ENCODE measurements around the gene RNU5B-1.
"Not testable (repeated sequence)": the region's sequence is repeated elsewhere in the genome, so short reads cannot be mapped to it uniquely, and the experiment has no call there.

RNU5B-1 gene

GRCh38 chr15:65346856-65347598 lies 42.5 kb downstream of the RNU5B-1 start:
- no peak for DNase-seq

- DNase-seq, result not testable (repeated sequence)
Measured at GRCh38 chr15:65347756-65348155, 43.3 kb downstream of the RNU5B-1 start.

- DNase-seq, result no peak
Measured at GRCh38 chr15:65349338-65349737, 44.9 kb downstream of the RNU5B-1 start.

- not testable (repeated sequence) for DNase-seq
Measured at GRCh38 chr15:65351972-65352371, 47.5 kb downstream of the RNU5B-1 start.

Measured in right hindlimb (tissue), 1 donor.